GM12872 (cell line): ENCODE measurements around the gene NME8.

ENCODE experiments used
- CTCF ChIP-seq: IDR thresholded peaks from 3 replicates; pipeline ENCODE4 v1.5.1; 2011; ENCODE audit warnings: low read depth, mild to moderate bottlenecking, low read length, moderate library complexity; ENCODE audit not compliant: insufficient read depth

The NME8 gene

GRCh38 chr7:37822946-37823345, 25.5 kb upstream of the NME8 start:
- no peak for TF ChIP-seq CTCF

- TF ChIP-seq CTCF, result no peak
These were observed 24.8 kb upstream of the NME8 start for GRCh38 chr7:37823557-37823956.

- TF ChIP-seq CTCF, result no peak
These were observed 23.4 kb upstream of the NME8 start for GRCh38 chr7:37825038-37825437.

GRCh38 chr7:37826825-37827224, 21.6 kb upstream of the NME8 start:
- no peak for TF ChIP-seq CTCF

GRCh38 chr7:37831244-37831643, 17.2 kb upstream of the NME8 start:
- TF ChIP-seq CTCF, result no peak

GRCh38 chr7:37832194-37832593, 16.2 kb upstream of the NME8 start:
- TF ChIP-seq CTCF, result peak; percentile 66

- peak; percentile 56 for TF ChIP-seq CTCF
These were observed 15.1 kb upstream of the NME8 start for GRCh38 chr7:37833107-37833817.
